Endothelial cell of umbilical vein (primary cell): Measurements from ENCODE around the gene INHBC. TPM values are rescaled to one million over a fixed set of nuclear protein-coding genes. Genes with fewer than 3 reads are reported as not detected.

Source experiments
- BruUV-seq: library from RNA; stranded (reverse); fragments of 400-500 nt; replicated peaks from 2 replicates; lab custom pipeline; 2021; lab: Mats Ljungman, UMichigan
- CTCF ChIA-PET: fragments of 300-600, 350-600 bp; sonication (Branson Sonifier 250); formaldehyde crosslinking; loops from one replicate; lab custom pipeline; 2021; ENCODE audit warnings: antibody characterized with exemption, inconsistent platforms; lab: Charles Lee
- POLR2A ChIA-PET: fragments of 300-600, 350-600 bp; sonication (Branson Sonifier 250); formaldehyde crosslinking; loops from one replicate; lab custom pipeline; 2021; ENCODE audit warnings: antibody characterized with exemption, inconsistent platforms; lab: Charles Lee
- DNase-seq: peaks from one replicate; pipeline ENCODE4 v3.0.0-alpha.2; 2011; ENCODE audit warnings: low read depth, low spot score
- FAIRE-seq: peaks from 2 replicates; lab custom pipeline; 2011; peaks lifted over from hg19 to GRCh38; lab: Jason Lieb, UNC
- H2AFZ ChIP-seq: 2 replicates; pipeline ENCODE4 v1.6.0; 2012; ENCODE audit warnings: low read depth, low read length, control low read depth, inconsistent platforms
- H3K27ac ChIP-seq: 2 replicates; pipeline ENCODE4 v1.5.1; 2011; ENCODE audit warnings: low read depth, mild to moderate bottlenecking, control low read depth, low read length, moderate library complexity; ENCODE audit not compliant: insufficient read depth
- H3K27me3 ChIP-seq, 2 experiments: 2 replicates each; pipeline versions ENCODE4 v1.6.0 to v1.6.1; 2011; ENCODE audit warnings: low read length in 2 of 2, mixed read lengths in 1 of 2; ENCODE audit not compliant: control insufficient read depth in 2 of 2, insufficient read depth in 2 of 2
- H3K36me3 ChIP-seq, 2 experiments: 2 replicates in 1 of 2; 3 replicates in 1 of 2; pipeline ENCODE4 v1.5.1; 2011; ENCODE audit warnings: low read length in 2 of 2, mild to moderate bottlenecking in 1 of 2, moderate library complexity in 1 of 2; ENCODE audit not compliant: control insufficient read depth in 2 of 2, insufficient read depth in 2 of 2; ENCODE audit errors: extremely low read depth in 1 of 2
- H3K4me1 ChIP-seq: 3 replicates; pipeline ENCODE4 v1.5.1; 2011; ENCODE audit warnings: mild to moderate bottlenecking, low read length; ENCODE audit not compliant: control insufficient read depth, insufficient read depth; ENCODE audit errors: extremely low read depth
- H3K4me2 ChIP-seq: 2 replicates; pipeline ENCODE4 v1.6.1; 2011; ENCODE audit warnings: low read length, control low read depth, mixed read lengths; ENCODE audit not compliant: insufficient read depth
- H3K4me3 ChIP-seq, 3 experiments: fragments of 200-600 bp in 1 of 3; sonication (generic), shearing (Covaris generic) in 1 of 3; replicated peaks in 1 of 3; 2 replicates each; pipeline ENCODE4 v1.5.1; 2011 to 2016; ENCODE audit warnings: control low read depth in 3 of 3, low read length in 3 of 3, mild to moderate bottlenecking in 2 of 3, inconsistent platforms in 1 of 3, low read depth in 1 of 3, moderate library complexity in 1 of 3; ENCODE audit not compliant: insufficient read depth in 1 of 3
- H3K79me2 ChIP-seq: 2 replicates; pipeline ENCODE4 v1.6.0; 2012; ENCODE audit warnings: low read length, inconsistent platforms; ENCODE audit not compliant: control insufficient read depth, insufficient read depth
- H3K9ac ChIP-seq: replicated peaks from 2 replicates; pipeline ENCODE3; 2011; ENCODE audit warnings: low read length, control low read depth; ENCODE audit not compliant: insufficient read depth; ENCODE audit errors: extremely low read depth
- H3K9me1 ChIP-seq: replicated peaks from 3 replicates; pipeline ENCODE4 v1.6.0; 2011; ENCODE audit warnings: mild to moderate bottlenecking, low read length; ENCODE audit not compliant: control insufficient read depth, insufficient read depth; ENCODE audit errors: extremely low read depth
- H3K9me3 ChIP-seq: replicated peaks from 2 replicates; pipeline ENCODE4 v1.5.1; 2012; ENCODE audit warnings: low read length, inconsistent platforms; ENCODE audit not compliant: control insufficient read depth, insufficient read depth
- H4K20me1 ChIP-seq: replicated peaks from 2 replicates; pipeline ENCODE3; 2011; ENCODE audit warnings: mild to moderate bottlenecking, low read length; ENCODE audit not compliant: control insufficient read depth, insufficient read depth; ENCODE audit errors: extremely low read depth
- CTCF ChIP-seq, 2 donors: IDR thresholded peaks; 1 replicate in 1 of 2; 2 replicates in 1 of 2; pipeline ENCODE4 v1.5.1; 2011; ENCODE audit warnings: low read length in 2 of 2, mild to moderate bottlenecking in 2 of 2, moderate library complexity in 2 of 2, control low read depth in 1 of 2, inconsistent platforms in 1 of 2, low read depth in 1 of 2; ENCODE audit not compliant: insufficient read depth in 1 of 2; ENCODE audit errors: extremely low read depth in 1 of 2
- EZH2 ChIP-seq: IDR thresholded peaks from 2 replicates; pipeline ENCODE4 v1.6.1; 2012; ENCODE audit warnings: borderline replicate concordance, low read depth, mild to moderate bottlenecking, moderate library complexity, low read length, inconsistent platforms; ENCODE audit not compliant: severe bottlenecking
- FOS ChIP-seq: IDR thresholded peaks from 2 replicates; pipeline ENCODE4 v1.6.1; 2011; ENCODE audit warnings: mild to moderate bottlenecking, low read length, moderate library complexity, borderline replicate concordance; ENCODE audit not compliant: insufficient read depth
- GATA2 ChIP-seq: IDR thresholded peaks from 2 replicates; pipeline ENCODE4 v1.7.0; 2011; ENCODE audit warnings: low read depth, mild to moderate bottlenecking, moderate library complexity, mixed read lengths, low read length; ENCODE audit not compliant: insufficient read length, insufficient read depth
- JUN ChIP-seq: IDR thresholded peaks from 2 replicates; pipeline ENCODE4 v1.6.1; 2011; ENCODE audit warnings: borderline replicate concordance, low read depth; ENCODE audit not compliant: insufficient read length, insufficient read depth
- MAX ChIP-seq: IDR thresholded peaks from 2 replicates; pipeline ENCODE4 v1.6.1; 2011; ENCODE audit not compliant: insufficient read depth, insufficient read length
- MYC ChIP-seq: IDR thresholded peaks from one replicate; pipeline ENCODE4 v1.6.1; 2011; ENCODE audit warnings: mild to moderate bottlenecking, low read depth, low read length
- POLR2A ChIP-seq: IDR thresholded peaks from 2 replicates; pipeline ENCODE4 v1.6.1; 2012; ENCODE audit warnings: low read depth, mild to moderate bottlenecking, control low read depth, low read length
- POLR2AphosphoS5 ChIP-seq: IDR thresholded peaks from 2 replicates; pipeline ENCODE4 v1.6.1; 2012; ENCODE audit warnings: low read depth, mild to moderate bottlenecking, control low read depth, low read length, moderate library complexity; ENCODE audit not compliant: insufficient read depth
- dilution Hi-C: fragments of 300-500 bp; cut with MboI; formaldehyde crosslinking; loops from one replicate; pipeline ENCODE4 v1.15.0; 2019; ENCODE audit warnings: low sequenced_read_pairs; ENCODE audit not compliant: extremely low pct_ligation_motif_present
- intact Hi-C: fragments of 100-400 bp; cut with micrococcal nuclease; formaldehyde crosslinking; loops from one replicate; pipeline ENCODE4 v1.10.0; 2022
- polyA plus RNA-seq, 4 experiments: library from polyadenylated mRNA; depleted of rRNA in 3 of 4; stranded (reverse) in 3 of 4; unstranded in 1 of 4; fragments of >200 nt; gene quantifications; 2 replicates each; pipeline versions ENCODE4 v1.2.1 to v1.2.3, GENCODE V29; 2011 to 2012; ENCODE audit warnings: missing spikeins in 1 of 4
- total RNA-seq: library from RNA; stranded (reverse); gene quantifications from 2 replicates; pipeline ENCODE4 v1.2.3, GENCODE V29; 2021

Gene INHBC
- total and polyA plus RNA-seq, 2 donors (not counting 3 experiments of a cell fraction or from before 2014, with no cell fraction given): not detected

GRCh38 chr12:57452181-57452936 is 17.8 kb downstream of the INHBC start:
- Histone ChIP-seq H3K9ac (no peak overlapping the region), H3K79me2 (no peaks in the 10 kb centered on the region), H2AFZ (peak overlapping the region; percentile 15), H3K36me3 (no peaks in the 10 kb centered on the region), H3K4me2 (no peak overlapping the region), H4K20me1 (no peaks in the 10 kb centered on the region), H3K27ac (no peak overlapping the region), H3K4me1 (peaks cover 3% of the 10 kb centered on the region), H3K9me3 (no peaks in the 10 kb centered on the region), H3K9me1 (no peaks in the 10 kb centered on the region), H3K4me3 (no peak overlapping the region), H3K27me3 (no peaks in the 10 kb centered on the region)
- TF ChIP-seq GATA2 (no peak), JUN (no peak), POLR2AphosphoS5 (no peak), FOS (no peak), EZH2 (no peak), CTCF (IDR thresholded peaks at IDR 0.05; ENCODE audit: extremely low read depth in 1 of 2, insufficient read depth in 1 of 2, low read depth in 1 of 2, low read length in 2 of 2) (no peak), MAX (no peak), POLR2A (no peak), MYC (no peak)
- dilution Hi-C loops: no loop called here
- ChIA-PET CTCF (interaction anchor here (0.6 to 7.9 kb wide), 40 partner anchors 9 to 239 kb away, joined by 3 to 394 read pairs (median 7); partner anchors contain the start of genes INHBC, SHMT2 and STAC3), POLR2A (interaction anchor here (1.3 kb wide), 1 partner anchor 145 kb away, joined by 6 read pairs; no protein-coding TSS in a partner anchor)
- no TSS peak for BruUV-seq
- DNase-seq (no peak), FAIRE-seq (no peak)
- intact Hi-C loops: loop anchor here (2.0 kb wide), 1 partner anchor 22 kb away; the partner anchor contains the start of gene R3HDM2
